ENCODE results near the gene DNAJB14. TPM values are rescaled to one million over a fixed set of nuclear protein-coding genes. Genes with fewer than 3 reads are reported as not detected.

The DNAJB14 gene
- total RNA-seq, 1 donor from 2014 or later: 48.8 TPM

- Mint-ChIP-seq H3K4me3 (peak overlapping the region; percentile 24), H3K27ac (peak overlapping the region; percentile 91), H3K36me3 (ENCODE audit: low read depth) (peaks cover 67% of the 10 kb centered on the region), H3K9me3 (no peaks in the 10 kb centered on the region), H3K27me3 (no peaks in the 10 kb centered on the region), H3K4me1 (peaks cover 82% of the 10 kb centered on the region)
- ChIA-PET CTCF (interaction anchor here (1.2 to 2.1 kb wide), 3 partner anchors 40 to 100 kb away, joined by 3 to 6 read pairs (median 3); no protein-coding TSS in a partner anchor), POLR2A (interaction anchor here (0.7 to 4.5 kb wide), 4 partner anchors 20 to 99 kb away, joined by 3 to 75 read pairs (median 18); partner anchors contain the start of gene DAPP1)
- DNase-seq: no peak
- no peak for ATAC-seq (ENCODE audit: low read depth)
- TF ChIP-seq CTCF (IDR thresholded peaks at IDR 0.05): no peak
- intact Hi-C loops (cut with micrococcal nuclease): no loop called here
Observed at GRCh38 chr4:99848591-99849001, 97.8 kb downstream of the DNAJB14 start.

GRCh38 chr4:99847362-99847976 is 98.9 kb downstream of the DNAJB14 start:
- ATAC-seq (ENCODE audit: low read depth) (peak; percentile 72), DNase-seq (no peak)
- Mint-ChIP-seq H3K9me3 (no peaks in the 10 kb centered on the region), H3K36me3 (ENCODE audit: low read depth) (peaks cover 65% of the 10 kb centered on the region), H3K4me1 (peaks cover 77% of the 10 kb centered on the region), H3K27me3 (no peaks in the 10 kb centered on the region), H3K27ac (peak overlapping the region; percentile 91), H3K4me3 (peak overlapping the region; percentile 70)
- intact Hi-C loops (cut with micrococcal nuclease): loop anchor here (1.0 to 2.0 kb wide), 5 partner anchors 9 to 31 kb away; partner anchors contain the start of gene DAPP1
- POLR2A ChIA-PET: interaction anchor here (0.6 to 4.5 kb wide), 10 partner anchors 8 to 1586 kb away, joined by 3 to 75 read pairs (median 5); partner anchors contain the start of genes DAPP1, H2AZ1 and RAP1GDS1
- no peak for TF ChIP-seq CTCF (IDR thresholded peaks at IDR 0.05)
- CTCF ChIA-PET: interaction anchor here (1.2 to 2.1 kb wide), 4 partner anchors 36 to 101 kb away, joined by 3 to 7 read pairs (median 4); no protein-coding TSS in a partner anchor

- intact Hi-C loops (cut with micrococcal nuclease): loop anchor here (1.0 to 2.0 kb wide), 5 partner anchors 9 to 31 kb away; partner anchors contain the start of gene DAPP1
- POLR2A ChIA-PET: interaction anchor here (0.9 to 4.5 kb wide), 8 partner anchors 9 to 103 kb away, joined by 3 to 75 read pairs (median 6); partner anchors contain the start of genes DAPP1 and H2AZ1
- peak overlapping the region; percentile 70 for H3K4me3 Mint-ChIP-seq
Observed at GRCh38 chr4:99846891-99847290, 99.5 kb downstream of the DNAJB14 start.

More at GRCh38 chr4:99846891-99847290, 99.5 kb downstream of the DNAJB14 start:
- ATAC-seq (ENCODE audit: low read depth) (no peak), DNase-seq (no peak)
- Mint-ChIP-seq H3K27me3 (no peaks in the 10 kb centered on the region), H3K4me1 (peaks cover 72% of the 10 kb centered on the region), H3K9me3 (no peaks in the 10 kb centered on the region), H3K36me3 (ENCODE audit: low read depth) (peaks cover 68% of the 10 kb centered on the region), H3K27ac (peak overlapping the region; percentile 91)
- no peak for TF ChIP-seq CTCF (IDR thresholded peaks at IDR 0.05)
- CTCF ChIA-PET: interaction anchor here (1.2 to 2.1 kb wide), 4 partner anchors 35 to 102 kb away, joined by 3 to 7 read pairs (median 5); no protein-coding TSS in a partner anchor

Other genes with a start within 250 kb of the DNAJB14 start
- 137 and 144 TPM in 2 replicates for gene DAPP1, start 129.8 kb downstream of the DNAJB14 start, total RNA-seq
- 21.9 and 23.8 TPM in 2 replicates for gene LAMTOR3, start 52.2 kb downstream of the DNAJB14 start, total RNA-seq
- gene H2AZ1, start 3.7 kb upstream of the DNAJB14 start, total RNA-seq: 122 and 131 TPM in 2 replicates
- not detected in 2 replicates for gene DDIT4L, start 243.8 kb upstream of the DNAJB14 start, total RNA-seq